Ascending aorta (tissue), 2 donors: ENCODE results near the gene SEZ6L. TPM values are rescaled to one million over a fixed set of nuclear protein-coding genes. Genes with fewer than 3 reads are reported as not detected.
A peak's percentile ranks its signal among the peaks of the same experiment; 100 is the strongest.

Experiments used
- DNase-seq, 2 donors: peaks; one replicate each; pipeline ENCODE4 v3.0.0-alpha.2; 2019; ENCODE audit warnings: low spot score in 2 of 2
- H3K27ac ChIP-seq, 2 donors: fragments of 200-600 bp; sonication (generic); one replicate each; pipeline ENCODE4 v1.5.1; 2016 to 2017; ENCODE audit warnings: mild to moderate bottlenecking in 1 of 2
- H3K27me3 ChIP-seq: fragments of 200-600 bp; sonication (generic); one replicate; pipeline ENCODE4 v1.5.1; 2017
- H3K36me3 ChIP-seq, 2 donors: fragments of 200-600 bp; sonication (generic); one replicate each; pipeline ENCODE4 v1.5.1; 2016
- H3K4me1 ChIP-seq, 2 donors: fragments of 200-600 bp; sonication (generic); one replicate each; pipeline ENCODE4 v1.5.1; 2016 to 2017; ENCODE audit warnings: mild to moderate bottlenecking in 1 of 2
- H3K4me3 ChIP-seq, 2 donors: fragments of 200-600 bp; sonication (generic); one replicate each; pipeline ENCODE4 v1.5.1; 2016 to 2017; ENCODE audit warnings: mild to moderate bottlenecking in 1 of 2
- H3K9me3 ChIP-seq, 2 donors: fragments of 200-600 bp; sonication (generic); one replicate each; pipeline ENCODE4 v1.5.1; 2016
- CTCF ChIP-seq, 3 experiments: fragments of 200-600 bp in 2 of 3; fragments of 450-650 bp in 1 of 3; sonication (generic) in 2 of 3; IDR thresholded peaks; one replicate each; pipeline ENCODE4 v1.5.1; 2016 to 2019; ENCODE audit warnings: antibody characterized with exemption in 3 of 3, mild to moderate bottlenecking in 1 of 3, moderate library complexity in 1 of 3
- intact Hi-C: fragments of 100-400 bp; cut with DNase I; formaldehyde crosslinking; loops from one replicate; pipeline ENCODE4 v1.15.1; 2023
- total RNA-seq: library from RNA; depleted of rRNA; stranded (reverse); fragments of >200 nt; gene quantifications from one replicate; pipeline ENCODE4 v1.1.0, GENCODE V29; 2016

SEZ6L gene
- total RNA-seq, 1 donor from 2014 or later, result not detected

- Histone ChIP-seq H3K27me3 (no peaks in the 10 kb centered on the region), H3K36me3 (no peaks in the 10 kb centered on the region), H3K9me3 (no peaks in the 10 kb centered on the region), H3K4me3 (no peak overlapping the region), H3K4me1 (no peaks in the 10 kb centered on the region), H3K27ac (no peak overlapping the region)
- no peak for TF ChIP-seq CTCF (IDR thresholded peaks at IDR 0.05)
- DNase-seq, result no peak
- intact Hi-C loops, result no loop called here
Measured at GRCh38 chr22:26143806-26144325, 25.4 kb upstream of the SEZ6L start.

- no peak for TF ChIP-seq CTCF (IDR thresholded peaks at IDR 0.05)
- no peaks in the 10 kb centered on the region for H3K27me3 ChIP-seq
Measured at GRCh38 chr22:26159886-26160285, 9.4 kb upstream of the SEZ6L start.

GRCh38 chr22:26161746-26162145 lies 7.5 kb upstream of the SEZ6L start:
- DNase-seq, result no peak
- intact Hi-C loops, result no loop called here
- Histone ChIP-seq H3K36me3 (no peaks in the 10 kb centered on the region), H3K9me3 (no peaks in the 10 kb centered on the region), H3K27me3 (no peaks in the 10 kb centered on the region), H3K4me3 (no peak overlapping the region), H3K27ac (no peak overlapping the region), H3K4me1 (no peaks in the 10 kb centered on the region)
- TF ChIP-seq CTCF (IDR thresholded peaks at IDR 0.05), result no peak

More at GRCh38 chr22:26159886-26160285, 9.4 kb upstream of the SEZ6L start:
- intact Hi-C loops, result no loop called here
- Histone ChIP-seq H3K27ac (no peak overlapping the region), H3K9me3 (no peaks in the 10 kb centered on the region), H3K36me3 (no peaks in the 10 kb centered on the region), H3K4me3 (no peak overlapping the region), H3K4me1 (no peaks in the 10 kb centered on the region)
- DNase-seq, result no peak

- Histone ChIP-seq H3K4me3 (no peak overlapping the region), H3K27me3 (no peaks in the 10 kb centered on the region), H3K9me3 (no peaks in the 10 kb centered on the region), H3K27ac (no peak overlapping the region), H3K4me1 (no peaks in the 10 kb centered on the region), H3K36me3 (no peaks in the 10 kb centered on the region)
- DNase-seq, result no peak
- intact Hi-C loops, result no loop called here
- TF ChIP-seq CTCF (IDR thresholded peaks at IDR 0.05), result no peak
Measured at GRCh38 chr22:26162926-26163325, 6.3 kb upstream of the SEZ6L start.

GRCh38 chr22:26164174-26164573 lies 5.1 kb upstream of the SEZ6L start:
- H3K9me3 ChIP-seq, result no peaks in the 10 kb centered on the region
- intact Hi-C loops, result no loop called here
- no peak overlapping the region for H3K27ac ChIP-seq
- no peaks in the 10 kb centered on the region for H3K4me1 ChIP-seq
- H3K4me3 ChIP-seq, result no peak overlapping the region
- H3K36me3 ChIP-seq, result no peaks in the 10 kb centered on the region
- TF ChIP-seq CTCF (IDR thresholded peaks at IDR 0.05), result no peak
- H3K27me3 ChIP-seq, result no peaks in the 10 kb centered on the region
- no peak for DNase-seq

- Histone ChIP-seq H3K4me1 (peaks cover 0 to 5% of the 10 kb centered on the region in 2 donors), H3K4me3 (peak overlapping the region in 1 of 2 donors; percentile 63), H3K27me3 (no peaks in the 10 kb centered on the region), H3K36me3 (no peaks in the 10 kb centered on the region), H3K9me3 (no peaks in the 10 kb centered on the region), H3K27ac (no peak overlapping the region)
- TF ChIP-seq CTCF (IDR thresholded peaks at IDR 0.05), result no peak
- intact Hi-C loops, result no loop called here
- DNase-seq, result no peak
Measured at GRCh38 chr22:26168330-26168851, 871 bp upstream of the SEZ6L start.
